OCI-LY7 (cell line): ENCODE results near the gene UBALD1. TPM values are rescaled to one million over a fixed set of nuclear protein-coding genes. Genes with fewer than 3 reads are reported as not detected.

Experiments
- BruUV-seq: library from RNA; stranded (reverse); fragments of 400-500 nt; replicated peaks from 2 replicates; lab custom pipeline; 2021; lab: Mats Ljungman, UMichigan
- CTCF ChIA-PET: fragments of 300-600 bp; sonication (Branson Sonifier 250); formaldehyde crosslinking; loops from one replicate; lab custom pipeline; 2022; ENCODE audit warnings: antibody characterized with exemption; ENCODE audit not compliant: unreplicated experiment; lab: Charles Lee
- POLR2A ChIA-PET: fragments of 300-600 bp; sonication (Branson Sonifier 250); formaldehyde crosslinking; loops from one replicate; lab custom pipeline; 2022; ENCODE audit warnings: antibody characterized with exemption; lab: Charles Lee
- DNase-seq: peaks from one replicate; pipeline ENCODE4 v3.0.0-alpha.2; 2015; ENCODE audit warnings: low spot score
- H2AFZ ChIP-seq: fragments of 200-600 bp; sonication (generic), shearing (Covaris generic); 2 replicates; pipeline ENCODE4 v1.6.1; 2014; ENCODE audit warnings: mild to moderate bottlenecking, antibody characterized with exemption, low read length, moderate library complexity
- H3K27ac ChIP-seq: fragments of 200-600 bp; sonication (generic); 2 replicates; pipeline ENCODE4 v1.5.1; 2014; ENCODE audit warnings: mixed run types, low read depth, mild to moderate bottlenecking, moderate library complexity, low read length, inconsistent platforms; ENCODE audit not compliant: poor library complexity, severe bottlenecking
- H3K36me3 ChIP-seq: fragments of 200-600 bp; sonication (generic); 2 replicates; pipeline ENCODE4 v1.6.1; 2014; ENCODE audit warnings: mild to moderate bottlenecking, antibody characterized with exemption, low read length, moderate library complexity, mixed read lengths; ENCODE audit not compliant: insufficient read depth
- H3K4me1 ChIP-seq: fragments of 200-600 bp; sonication (generic); 2 replicates; pipeline ENCODE4 v1.5.1; 2014; ENCODE audit warnings: mild to moderate bottlenecking, low read length; ENCODE audit not compliant: insufficient read depth, poor library complexity, severe bottlenecking
- H3K4me2 ChIP-seq: fragments of 200-600 bp; sonication (generic); 2 replicates; pipeline ENCODE4 v1.6.1; 2014; ENCODE audit warnings: mild to moderate bottlenecking, low read length
- H3K4me3 ChIP-seq: fragments of 200-600 bp; sonication (generic); 2 replicates; pipeline ENCODE4 v1.5.1; 2014; ENCODE audit warnings: mild to moderate bottlenecking, low read depth, low read length; ENCODE audit not compliant: poor library complexity, severe bottlenecking
- H3K79me2 ChIP-seq: fragments of 200-600 bp; sonication (generic); 2 replicates; pipeline ENCODE4 v1.6.1; 2016; ENCODE audit warnings: low read depth, mild to moderate bottlenecking, low read length, moderate library complexity, mixed read lengths; ENCODE audit not compliant: insufficient read depth
- H3K9me2 ChIP-seq: fragments of 200-600 bp; sonication (generic); 2 replicates; pipeline ENCODE4 v1.6.1; 2016; ENCODE audit warnings: mild to moderate bottlenecking, low read length, mixed read lengths; ENCODE audit not compliant: insufficient read depth
- H3K9me3 ChIP-seq: fragments of 200-600 bp; sonication (generic); 2 replicates; pipeline ENCODE4 v1.6.1; 2014; ENCODE audit warnings: mild to moderate bottlenecking, mixed run types, low read length, mixed read lengths
- H4K20me1 ChIP-seq: fragments of 200-600 bp; sonication (generic); 2 replicates; pipeline ENCODE4 v1.6.1; 2014; ENCODE audit warnings: mild to moderate bottlenecking, antibody characterized with exemption, low read length, moderate library complexity, mixed read lengths; ENCODE audit not compliant: insufficient read depth
- EZH2phosphoT487 ChIP-seq: fragments of 200-600 bp; sonication (generic); IDR thresholded peaks from 2 replicates; pipeline ENCODE4 v1.6.1; 2018; ENCODE audit warnings: low read depth, borderline replicate concordance, mild to moderate bottlenecking, mixed run types, antibody characterized with exemption, low read length, moderate library complexity, mixed read lengths
- intact Hi-C: fragments of 100-400 bp; cut with micrococcal nuclease; formaldehyde crosslinking; loops from one replicate; pipeline ENCODE4 v1.10.0; 2022; ENCODE audit not compliant: unreplicated experiment
- total RNA-seq, 2 experiments: library from RNA; depleted of rRNA in 1 of 2; stranded (reverse); fragments of >200 nt in 1 of 2; shearing (Covaris generic) in 1 of 2; gene quantifications; 2 replicates each; pipeline ENCODE4 v1.2.3, GENCODE V29; 2014 to 2022
- TF ChIP-seq, protein P1 (sequence below): fragments of 200-600 bp; sonication (generic); conservative IDR thresholded peaks from 2 replicates; pipeline ENCODE4 v1.5.1; 2014; ENCODE audit warnings: mild to moderate bottlenecking, antibody characterized with exemption, low read length, moderate library complexity, mixed read lengths

UBALD1 gene
- total RNA-seq, 2 experiments from 2014 or later: 11.1 to 34.1 TPM

DNA sequence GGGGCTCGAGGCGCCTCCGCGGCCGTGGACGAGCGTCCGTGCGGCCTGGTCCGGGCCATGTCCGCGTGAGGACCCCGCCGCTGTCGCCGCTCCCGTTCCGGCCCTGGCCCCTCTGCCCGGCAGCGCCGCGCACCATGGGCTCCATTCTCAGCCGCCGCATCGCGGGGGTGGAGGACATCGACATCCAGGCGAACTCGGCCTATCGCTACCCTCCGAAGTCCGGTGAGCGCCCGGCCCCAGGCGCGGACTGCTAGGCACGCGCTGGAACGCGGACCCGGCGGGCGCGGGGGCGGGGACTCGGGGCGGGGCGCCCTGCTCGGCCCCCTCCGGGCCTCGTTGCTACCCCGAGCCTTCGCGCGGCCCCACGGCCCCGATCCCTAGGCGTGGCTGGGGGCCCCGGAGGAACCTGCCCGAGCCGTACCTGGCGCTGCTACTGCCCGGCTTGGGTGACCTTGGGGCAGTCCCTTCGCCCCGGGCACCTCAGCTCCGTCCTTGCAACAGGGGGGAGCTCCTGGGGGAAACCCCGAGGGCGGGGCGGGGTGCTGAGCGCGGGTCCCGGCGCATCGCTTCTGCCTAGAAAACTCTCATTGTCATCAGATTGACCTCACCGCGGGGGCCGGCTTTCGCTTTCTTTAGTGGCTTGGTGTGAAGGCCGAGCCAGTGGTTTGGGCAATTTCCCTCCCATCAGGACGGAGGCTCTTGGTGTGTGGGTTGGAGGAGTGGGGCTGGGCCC lies 10.3 kb upstream of the UBALD1 start:
- peak overlapping the region; percentile 93 for H3K4me2 ChIP-seq
- peaks cover 21% of the 10 kb centered on the region for H3K4me1 ChIP-seq
- no peak for TF ChIP-seq EZH2phosphoT487
- TF ChIP-seq, protein P1, sequence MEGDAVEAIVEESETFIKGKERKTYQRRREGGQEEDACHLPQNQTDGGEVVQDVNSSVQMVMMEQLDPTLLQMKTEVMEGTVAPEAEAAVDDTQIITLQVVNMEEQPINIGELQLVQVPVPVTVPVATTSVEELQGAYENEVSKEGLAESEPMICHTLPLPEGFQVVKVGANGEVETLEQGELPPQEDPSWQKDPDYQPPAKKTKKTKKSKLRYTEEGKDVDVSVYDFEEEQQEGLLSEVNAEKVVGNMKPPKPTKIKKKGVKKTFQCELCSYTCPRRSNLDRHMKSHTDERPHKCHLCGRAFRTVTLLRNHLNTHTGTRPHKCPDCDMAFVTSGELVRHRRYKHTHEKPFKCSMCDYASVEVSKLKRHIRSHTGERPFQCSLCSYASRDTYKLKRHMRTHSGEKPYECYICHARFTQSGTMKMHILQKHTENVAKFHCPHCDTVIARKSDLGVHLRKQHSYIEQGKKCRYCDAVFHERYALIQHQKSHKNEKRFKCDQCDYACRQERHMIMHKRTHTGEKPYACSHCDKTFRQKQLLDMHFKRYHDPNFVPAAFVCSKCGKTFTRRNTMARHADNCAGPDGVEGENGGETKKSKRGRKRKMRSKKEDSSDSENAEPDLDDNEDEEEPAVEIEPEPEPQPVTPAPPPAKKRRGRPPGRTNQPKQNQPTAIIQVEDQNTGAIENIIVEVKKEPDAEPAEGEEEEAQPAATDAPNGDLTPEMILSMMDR: no peak
- no peaks in the 10 kb centered on the region for H3K9me2 ChIP-seq
- CTCF ChIA-PET: interaction anchor here (0.7 to 1.0 kb wide), 2 partner anchors 11 to 96 kb away, joined by 3 read pairs; no protein-coding TSS in a partner anchor
- peak overlapping the region; percentile 15 for H3K27ac ChIP-seq
- no TSS peak for BruUV-seq
- H3K4me3 ChIP-seq: peak overlapping the region; percentile 99
- POLR2A ChIA-PET: interaction anchor here (1.0 to 1.5 kb wide), 3 partner anchors 11 to 19 kb away, joined by 3 to 4 read pairs (median 4); partner anchors contain the start of gene UBALD1
- no peaks in the 10 kb centered on the region for H4K20me1 ChIP-seq
- H3K36me3 ChIP-seq: peaks cover 6% of the 10 kb centered on the region
- peak; percentile 54 for DNase-seq
- peaks cover 26% of the 10 kb centered on the region; the same call in 1 of the 2 replicates for H3K79me2 ChIP-seq
- H3K9me3 ChIP-seq: no peaks in the 10 kb centered on the region
- H2AFZ ChIP-seq: peak overlapping the region; percentile 72; the same call in 1 of the 2 replicates
- intact Hi-C loops: loop anchor here (1.0 to 5.0 kb wide), 2 partner anchors 9 to 318 kb away; no protein-coding TSS in a partner anchor

DNA sequence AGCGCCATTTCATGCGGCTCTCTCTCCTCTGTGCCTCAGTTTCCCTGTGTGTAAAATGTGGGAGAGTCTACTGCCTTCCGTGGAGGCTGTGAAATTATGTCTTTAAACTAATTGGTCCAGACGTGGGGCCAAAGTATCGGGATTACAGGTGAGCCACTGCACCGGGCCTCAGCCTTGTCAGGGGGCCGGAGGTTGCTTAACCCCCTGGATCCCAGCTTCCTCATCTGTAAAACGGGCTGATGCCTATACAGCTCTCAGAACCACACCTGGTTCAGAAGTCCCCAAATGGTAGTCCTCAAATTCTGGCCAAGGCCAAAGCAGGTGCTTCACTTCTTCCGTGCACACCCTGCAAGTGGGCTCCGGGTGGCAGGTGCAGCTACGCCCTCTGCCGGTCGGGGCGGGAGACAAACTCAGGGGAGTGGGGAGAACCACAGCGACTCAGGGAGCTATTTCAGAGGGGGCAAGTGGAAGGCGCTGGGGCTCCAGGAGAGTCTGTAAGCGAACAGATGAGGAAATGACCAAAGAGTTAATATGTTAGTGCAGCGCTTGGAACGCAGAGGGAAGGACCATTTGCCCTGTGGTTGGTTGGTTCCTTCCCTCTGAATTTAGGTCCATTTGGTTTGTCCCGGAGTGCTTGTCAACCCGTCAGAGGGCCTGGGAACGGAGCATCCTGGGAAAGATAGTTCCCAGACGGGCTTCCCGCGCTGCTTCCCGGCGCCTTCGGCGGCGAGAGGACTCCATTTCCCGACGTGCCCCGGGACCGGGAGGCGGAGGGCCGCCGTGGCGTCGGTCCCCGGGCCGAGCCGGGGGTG lies 9.5 kb upstream of the UBALD1 start, which contains the start of gene MGRN1:
TSS of gene MGRN1 (plus strand) at position 812 of the 812 bp plus-strand sequence. CDS start 135 bp downstream, outside the sequence.
- Histone ChIP-seq H3K4me3 (peak within 1 kb of the TSS; percentile 99), H3K27ac (peak within 1 kb of the TSS; percentile 54), H3K4me2 (peak within 1 kb of the TSS; percentile 93), H3K9me3 (no peaks in the 10 kb centered on the region), H3K4me1 (peaks cover 21% of the 10 kb centered on the region), H3K79me2 (peaks cover 26% of the 10 kb centered on the region; the same call in 1 of the 2 replicates), H4K20me1 (no peaks in the 10 kb centered on the region), H3K36me3 (peaks cover 6% of the 10 kb centered on the region), H2AFZ (peak within 1 kb of the TSS; percentile 72; the same call in 1 of the 2 replicates), H3K9me2 (no peaks in the 10 kb centered on the region)
- peak; percentile 98 for DNase-seq
- no peak for TF ChIP-seq EZH2phosphoT487
- TF ChIP-seq, protein P1: peak; percentile 100
- POLR2A ChIA-PET: interaction anchor here (1.0 to 1.1 kb wide), 2 partner anchors 10 to 11 kb away, joined by 3 to 4 read pairs; partner anchors contain the start of gene UBALD1
- BruUV-seq: no TSS peak
- intact Hi-C loops: loop anchor here (1.0 to 5.0 kb wide), 2 partner anchors 8 to 317 kb away; no protein-coding TSS in a partner anchor
- CTCF ChIA-PET: interaction anchor here (0.7 to 1.0 kb wide), 3 partner anchors 12 to 95 kb away, joined by 3 read pairs; no protein-coding TSS in a partner anchor
